ENCODE measurements around the gene RPGRIP1.

Gene RPGRIP1

DNA sequence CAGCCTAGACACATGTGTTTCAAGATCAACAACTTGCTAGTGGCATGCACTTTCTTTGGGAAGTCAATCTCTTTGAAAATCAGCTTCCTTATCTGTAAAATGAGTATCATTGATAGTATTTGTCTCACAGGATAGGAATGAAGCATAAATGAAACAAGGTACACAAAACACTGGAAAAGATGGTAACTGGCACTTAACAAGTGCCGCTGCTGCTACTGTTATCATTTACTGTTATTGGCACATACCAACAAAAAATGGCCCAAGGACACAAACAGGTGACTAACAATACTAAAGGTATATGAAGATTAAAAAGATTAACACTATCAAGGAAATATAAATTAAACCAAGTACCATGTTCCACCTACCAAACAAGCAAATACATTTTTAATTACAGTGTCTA lies 31.5 kb upstream of the RPGRIP1 start:
- no peak for TF ChIP-seq ZNF792 (tag by site-specific recombination; IDR thresholded peaks at IDR 0.05)
- TF ChIP-seq CTCF (tag by site-specific recombination; IDR thresholded peaks at IDR 0.05), result no peak
- TF ChIP-seq ZNF354C (tag by site-specific recombination; IDR thresholded peaks at IDR 0.05; ENCODE audit: borderline replicate concordance, low read depth), result no peak
- TF ChIP-seq, protein P1, sequence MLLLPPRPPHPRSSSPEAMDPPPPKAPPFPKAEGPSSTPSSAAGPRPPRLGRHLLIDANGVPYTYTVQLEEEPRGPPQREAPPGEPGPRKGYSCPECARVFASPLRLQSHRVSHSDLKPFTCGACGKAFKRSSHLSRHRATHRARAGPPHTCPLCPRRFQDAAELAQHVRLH (tag by site-specific recombination; IDR thresholded peaks at IDR 0.05), result no peak
- TF ChIP-seq ZNF596 (tag by site-specific recombination; IDR thresholded peaks at IDR 0.05), result no peak
- TF ChIP-seq TSHZ1 (tag by site-specific recombination; IDR thresholded peaks at IDR 0.05; ENCODE audit: borderline replicate concordance), result no peak
- no peak for TF ChIP-seq ZNF138 (tag by site-specific recombination; IDR thresholded peaks at IDR 0.05; ENCODE audit: borderline replicate concordance)
- TF ChIP-seq PRDM10 (tag by site-specific recombination; IDR thresholded peaks at IDR 0.05), result 0 out of 2 replicates have a peak, but pooled peaks have one; percentile 7
- TF ChIP-seq OSR2 (tag by site-specific recombination; IDR thresholded peaks at IDR 0.05), result peak; percentile 68
- peaks cover 85 to 89% of the 10 kb centered on the region in 2 experiments for H3K36me3 ChIP-seq (ENCODE audit: control insufficient read depth in 2 of 2, insufficient read depth in 1 of 2, low read length in 2 of 2)
- H3K4me3 ChIP-seq (ENCODE audit: low read depth, low read length), result no peak overlapping the region
- no peaks in the 10 kb centered on the region for H3K9me3 ChIP-seq (ENCODE audit: control insufficient read depth, insufficient read depth, low read depth, low read length)
- ChIA-PET CTCF (no interaction called here), POLR2A (no interaction called here)
- peaks cover 12% of the 10 kb centered on the region for H3K4me1 ChIP-seq (ENCODE audit: control insufficient read depth, insufficient read depth, low read length)
- no peak overlapping the region for H3K27ac ChIP-seq (ENCODE audit: extremely low read depth, low read depth, low read length)

GRCh38 chr14:21248739-21249411 lies 31.0 kb upstream of the RPGRIP1 start:
- Histone ChIP-seq H3K4me3 (ENCODE audit: low read depth, low read length) (no peak overlapping the region), H3K27ac (ENCODE audit: extremely low read depth, low read depth, low read length) (no peak overlapping the region), H3K36me3 (ENCODE audit: control insufficient read depth in 2 of 2, insufficient read depth in 1 of 2, low read length in 2 of 2) (peaks cover 88 to 89% of the 10 kb centered on the region in 2 experiments), H3K4me1 (ENCODE audit: control insufficient read depth, insufficient read depth, low read length) (peaks cover 12% of the 10 kb centered on the region), H3K9me3 (ENCODE audit: control insufficient read depth, insufficient read depth, low read depth, low read length) (no peaks in the 10 kb centered on the region)
- POLR2A ChIA-PET, result interaction anchor here (0.7 kb wide), 1 partner anchor 74 kb away, joined by 4 read pairs; no protein-coding TSS in a partner anchor
- CTCF ChIA-PET, result no interaction called here
- TF ChIP-seq PRDM6 (tag by site-specific recombination; IDR thresholded peaks at IDR 0.05), result peak; percentile 41; the same call in 1 of the 2 replicates
- TF ChIP-seq, protein P2, sequence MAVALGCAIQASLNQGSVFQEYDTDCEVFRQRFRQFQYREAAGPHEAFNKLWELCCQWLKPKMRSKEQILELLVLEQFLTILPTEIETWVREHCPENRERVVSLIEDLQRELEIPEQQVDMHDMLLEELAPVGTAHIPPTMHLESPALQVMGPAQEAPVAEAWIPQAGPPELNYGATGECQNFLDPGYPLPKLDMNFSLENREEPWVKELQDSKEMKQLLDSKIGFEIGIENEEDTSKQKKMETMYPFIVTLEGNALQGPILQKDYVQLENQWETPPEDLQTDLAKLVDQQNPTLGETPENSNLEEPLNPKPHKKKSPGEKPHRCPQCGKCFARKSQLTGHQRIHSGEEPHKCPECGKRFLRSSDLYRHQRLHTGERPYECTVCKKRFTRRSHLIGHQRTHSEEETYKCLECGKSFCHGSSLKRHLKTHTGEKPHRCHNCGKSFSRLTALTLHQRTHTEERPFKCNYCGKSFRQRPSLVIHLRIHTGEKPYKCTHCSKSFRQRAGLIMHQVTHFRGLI (tag by site-specific recombination; IDR thresholded peaks at IDR 0.05), result no peak
